Endothelial cell (in vitro differentiated cells): ENCODE measurements around the gene WIPF1. TPM values are rescaled to one million over a fixed set of nuclear protein-coding genes. Genes with fewer than 3 reads are reported as not detected.

Source experiments
- DNase-seq: peaks from one replicate; pipeline ENCODE4 v3.0.0; 2021; ENCODE audit warnings: low spot score
- H3K27ac Mint-ChIP-seq: one replicate; pipeline ENCODE4 v1.8.0; 2021; ENCODE audit warnings: mixed read lengths, inconsistent platforms; ENCODE audit not compliant: unreplicated experiment
- H3K27me3 Mint-ChIP-seq: one replicate; pipeline ENCODE4 v1.8.0; 2021; ENCODE audit warnings: mild to moderate bottlenecking, moderate library complexity, mixed read lengths, inconsistent platforms; ENCODE audit not compliant: unreplicated experiment
- H3K36me3 Mint-ChIP-seq: one replicate; pipeline ENCODE4 v1.8.0; 2021; ENCODE audit warnings: mild to moderate bottlenecking, low read depth, mixed read lengths, inconsistent platforms; ENCODE audit not compliant: unreplicated experiment
- H3K4me1 Mint-ChIP-seq: one replicate; pipeline ENCODE4 v1.8.0; 2021; ENCODE audit warnings: mild to moderate bottlenecking, mixed read lengths, inconsistent platforms; ENCODE audit not compliant: unreplicated experiment
- H3K4me3 Mint-ChIP-seq: one replicate; pipeline ENCODE4 v1.8.0; 2021; ENCODE audit warnings: mild to moderate bottlenecking, mixed read lengths, inconsistent platforms; ENCODE audit not compliant: unreplicated experiment
- H3K9me3 Mint-ChIP-seq: one replicate; pipeline ENCODE4 v1.8.0; 2021; ENCODE audit warnings: mixed read lengths, inconsistent platforms; ENCODE audit not compliant: unreplicated experiment
- total RNA-seq: library from RNA; stranded (reverse); fragmentation: NEBNext Ultra II Directional; extraction: Animal tissue kit (Norgen Biotek cat#: 25700); gene quantifications from one replicate; pipeline ENCODE4 v1.2.1, GENCODE V29; 2021; ENCODE audit not compliant: unreplicated experiment
- TF ChIP-seq, protein P1 (sequence below): fragments of 200-600 bp; sonication (generic); IDR thresholded peaks from one replicate; pipeline ENCODE4 v1.5.0; 2021; ENCODE audit warnings: antibody characterized with exemption; ENCODE audit not compliant: unreplicated experiment

Gene WIPF1
- total RNA-seq, 1 donor from 2014 or later: 62.8 TPM

DNA sequence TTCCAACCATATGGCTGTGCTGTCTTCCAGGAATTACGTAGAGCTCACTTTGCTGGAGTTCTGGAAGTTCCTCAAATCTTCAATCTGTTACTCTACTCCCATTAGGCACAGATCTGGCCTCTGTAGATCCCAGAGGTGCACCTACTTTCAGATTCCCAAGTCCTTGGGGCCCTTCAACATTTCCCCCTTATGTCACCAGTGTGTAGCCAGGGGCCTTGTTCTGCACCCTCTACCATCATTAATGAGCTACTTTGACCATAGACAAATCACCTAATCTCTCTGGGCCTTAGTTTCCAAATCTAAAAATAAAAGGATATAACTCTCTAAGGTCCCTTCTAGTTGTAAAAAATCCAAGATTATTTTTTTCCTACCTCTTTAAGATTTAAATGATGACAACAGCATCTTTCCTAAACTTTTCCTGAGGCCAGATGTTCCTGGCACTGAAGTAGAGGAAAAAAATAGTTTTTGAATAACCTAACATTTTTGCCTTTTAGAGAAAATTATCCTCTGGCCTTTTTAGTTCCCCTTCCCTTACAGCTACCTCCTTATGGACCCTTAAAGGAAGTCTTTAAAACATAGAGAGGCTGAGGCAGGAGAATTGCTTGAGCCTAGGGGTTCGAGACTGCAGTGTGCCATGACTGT, 31.0 kb upstream of the WIPF1 start:
- peaks cover 3% of the 10 kb centered on the region for H3K27me3 Mint-ChIP-seq
- no peaks in the 10 kb centered on the region for H3K9me3 Mint-ChIP-seq
- no peak for DNase-seq
- no peak overlapping the region for H3K4me3 Mint-ChIP-seq
- peaks cover 26% of the 10 kb centered on the region for H3K4me1 Mint-ChIP-seq
- TF ChIP-seq, protein P1, sequence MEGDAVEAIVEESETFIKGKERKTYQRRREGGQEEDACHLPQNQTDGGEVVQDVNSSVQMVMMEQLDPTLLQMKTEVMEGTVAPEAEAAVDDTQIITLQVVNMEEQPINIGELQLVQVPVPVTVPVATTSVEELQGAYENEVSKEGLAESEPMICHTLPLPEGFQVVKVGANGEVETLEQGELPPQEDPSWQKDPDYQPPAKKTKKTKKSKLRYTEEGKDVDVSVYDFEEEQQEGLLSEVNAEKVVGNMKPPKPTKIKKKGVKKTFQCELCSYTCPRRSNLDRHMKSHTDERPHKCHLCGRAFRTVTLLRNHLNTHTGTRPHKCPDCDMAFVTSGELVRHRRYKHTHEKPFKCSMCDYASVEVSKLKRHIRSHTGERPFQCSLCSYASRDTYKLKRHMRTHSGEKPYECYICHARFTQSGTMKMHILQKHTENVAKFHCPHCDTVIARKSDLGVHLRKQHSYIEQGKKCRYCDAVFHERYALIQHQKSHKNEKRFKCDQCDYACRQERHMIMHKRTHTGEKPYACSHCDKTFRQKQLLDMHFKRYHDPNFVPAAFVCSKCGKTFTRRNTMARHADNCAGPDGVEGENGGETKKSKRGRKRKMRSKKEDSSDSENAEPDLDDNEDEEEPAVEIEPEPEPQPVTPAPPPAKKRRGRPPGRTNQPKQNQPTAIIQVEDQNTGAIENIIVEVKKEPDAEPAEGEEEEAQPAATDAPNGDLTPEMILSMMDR: no peak
- H3K36me3 Mint-ChIP-seq: peaks cover 15% of the 10 kb centered on the region
- no peak overlapping the region for H3K27ac Mint-ChIP-seq

DNA sequence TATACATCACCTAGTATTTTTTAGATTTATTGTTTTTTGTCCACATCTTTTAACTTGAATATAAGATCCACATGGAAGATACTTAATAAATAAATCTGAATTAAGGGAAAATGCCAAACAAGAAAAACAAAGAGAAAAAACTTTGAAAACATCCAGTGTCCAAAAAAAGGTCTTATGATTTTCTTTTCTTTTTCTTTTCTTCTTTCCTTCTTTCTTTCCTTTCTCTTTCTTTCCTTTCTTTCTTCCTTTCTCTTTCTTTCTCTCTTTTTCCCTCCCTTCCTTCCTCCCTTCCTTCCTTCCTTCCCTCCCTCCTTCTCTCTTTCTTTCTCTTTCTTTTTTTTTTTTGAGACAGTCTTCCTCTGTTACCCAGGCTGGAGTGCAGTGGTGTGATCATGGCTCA, 29.6 kb upstream of the WIPF1 start:
- TF ChIP-seq, protein P1: no peak
- Mint-ChIP-seq H3K4me1 (peaks cover 14% of the 10 kb centered on the region), H3K27me3 (peaks cover 2% of the 10 kb centered on the region)

DNA sequence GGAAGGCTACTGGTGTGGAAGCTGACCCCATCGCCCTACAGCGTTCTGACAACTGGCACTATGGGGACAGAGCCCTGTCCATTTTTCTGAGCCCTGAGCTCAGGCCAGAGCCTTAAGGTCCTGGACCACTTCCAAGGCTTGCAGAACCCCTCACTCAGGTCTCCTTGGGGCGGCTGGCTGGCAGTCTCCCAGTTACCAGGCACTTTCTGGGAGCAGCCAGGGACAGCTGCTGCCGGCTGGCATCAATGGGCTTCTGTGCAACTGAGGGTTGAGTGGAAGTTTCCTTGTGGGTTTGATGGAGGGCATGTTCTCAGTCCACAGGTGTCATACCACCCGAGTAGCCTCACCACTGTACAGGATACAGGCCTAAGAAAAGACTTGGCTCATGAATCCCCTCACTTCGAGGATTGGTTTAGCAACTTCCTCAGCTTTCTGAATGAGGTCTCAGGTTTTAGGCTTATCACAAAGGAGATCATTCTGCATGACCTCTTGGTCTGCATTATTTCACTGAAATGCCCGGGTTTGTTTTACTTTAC, 27.4 kb upstream of the WIPF1 start:
- no peak overlapping the region for H3K27ac Mint-ChIP-seq
- no peak for DNase-seq
- TF ChIP-seq, protein P1: no peak

More for the DNA sequence above, 29.6 kb upstream of the WIPF1 start:
- DNase-seq: no peak
- Mint-ChIP-seq H3K4me3 (no peak overlapping the region), H3K27ac (no peak overlapping the region), H3K36me3 (peaks cover 15% of the 10 kb centered on the region), H3K9me3 (no peaks in the 10 kb centered on the region)

DNA sequence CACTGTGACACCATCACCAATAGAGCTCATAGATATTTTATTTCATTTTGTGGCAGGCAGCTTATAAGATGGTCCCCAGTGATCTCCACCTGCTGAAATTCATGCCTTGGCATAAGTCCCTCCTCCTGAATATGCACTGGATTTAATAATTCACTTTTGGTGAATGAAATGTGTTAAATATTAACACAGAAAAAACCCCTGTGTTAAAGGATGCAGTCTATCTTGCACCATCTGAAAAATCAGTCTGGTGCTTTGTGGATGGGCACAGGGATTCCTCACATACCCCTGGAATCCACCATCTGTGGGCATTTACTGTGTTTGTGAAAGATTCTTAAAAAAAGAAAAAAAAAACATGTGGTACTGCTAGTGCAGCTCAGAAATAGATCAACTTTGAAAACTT, 26.1 kb upstream of the WIPF1 start:
- no peak overlapping the region for H3K27ac Mint-ChIP-seq
- H3K4me1 Mint-ChIP-seq: peaks cover 2% of the 10 kb centered on the region
- DNase-seq: no peak
- peaks cover 3% of the 10 kb centered on the region for H3K27me3 Mint-ChIP-seq
- H3K4me3 Mint-ChIP-seq: no peak overlapping the region
- H3K36me3 Mint-ChIP-seq: peaks cover 10% of the 10 kb centered on the region
- TF ChIP-seq, protein P1: no peak
- no peaks in the 10 kb centered on the region for H3K9me3 Mint-ChIP-seq

More for the DNA sequence above, 27.4 kb upstream of the WIPF1 start:
- H3K27me3 Mint-ChIP-seq: peaks cover 2% of the 10 kb centered on the region
- H3K9me3 Mint-ChIP-seq: no peaks in the 10 kb centered on the region
- H3K4me1 Mint-ChIP-seq: no peaks in the 10 kb centered on the region
- peaks cover 15% of the 10 kb centered on the region for H3K36me3 Mint-ChIP-seq
- no peak overlapping the region for H3K4me3 Mint-ChIP-seq

DNA sequence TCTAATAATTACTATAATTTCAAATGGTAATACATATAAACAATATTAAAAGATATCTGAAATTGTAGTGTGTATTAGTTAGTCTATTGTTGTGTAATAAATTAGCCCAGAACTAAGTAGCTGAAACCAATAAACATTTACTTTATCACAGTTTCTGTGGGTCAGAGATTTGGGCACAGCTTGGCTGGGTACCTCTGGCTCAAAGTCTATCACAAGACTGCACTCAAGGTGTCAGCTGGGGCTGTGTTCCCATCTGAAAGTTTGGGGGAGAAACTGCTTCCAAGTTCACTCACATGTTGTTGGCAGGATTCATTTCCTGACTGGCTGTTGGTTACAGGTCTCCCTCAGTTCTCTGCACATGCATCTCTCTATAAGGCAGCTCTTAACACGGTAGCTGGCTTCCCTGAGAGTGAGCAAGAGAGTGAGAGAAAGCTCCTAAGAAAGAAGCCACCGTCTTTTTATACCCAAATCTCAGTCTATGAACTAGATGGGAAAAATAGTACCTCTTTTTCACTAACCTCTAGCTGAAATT, 25.6 kb upstream of the WIPF1 start:
- H3K4me1 Mint-ChIP-seq: peaks cover 5% of the 10 kb centered on the region
- H3K27ac Mint-ChIP-seq: no peak overlapping the region
- H3K4me3 Mint-ChIP-seq: no peak overlapping the region
- no peaks in the 10 kb centered on the region for H3K9me3 Mint-ChIP-seq
- TF ChIP-seq, protein P1: no peak
- no peak for DNase-seq
- peaks cover 3% of the 10 kb centered on the region for H3K27me3 Mint-ChIP-seq
- peaks cover 6% of the 10 kb centered on the region for H3K36me3 Mint-ChIP-seq
